Mesenteric fat pad (tissue), 1 donor: ENCODE data around the gene PACRG. TPM values are rescaled to one million over a fixed set of nuclear protein-coding genes. Genes with fewer than 3 reads are reported as not detected.

Experiments used
- DNase-seq: peaks from one replicate; pipeline ENCODE4 v3.0.0-alpha.2; 2020; ENCODE audit warnings: low spot score
- total RNA-seq: library from RNA; stranded (reverse); fragmentation: NEBNext Ultra II Directional; extraction: Animal tissue kit (Norgen Biotek cat#: 25700); gene quantifications from one replicate; pipeline ENCODE4 v1.2.1, GENCODE V29; 2021
- donor health status: DM: yes; HTN: yes; CAD: no.

Gene PACRG
- total RNA-seq, 1 donor from 2014 or later: not detected

- DNase-seq: no peak
Measured at GRCh38 chr6:162773996-162774395, 46.2 kb downstream of the PACRG start.

- DNase-seq: no peak
Measured at GRCh38 chr6:162777091-162777490, 49.3 kb downstream of the PACRG start.

GRCh38 chr6:162778603-162779002 lies 50.8 kb downstream of the PACRG start:
- DNase-seq: no peak

GRCh38 chr6:162785632-162786242 lies 58.0 kb downstream of the PACRG start:
- DNase-seq: no peak

GRCh38 chr6:162798546-162799266 lies 70.9 kb downstream of the PACRG start:
- no peak for DNase-seq

GRCh38 chr6:162814426-162814973 lies 86.7 kb downstream of the PACRG start:
- DNase-seq: no peak

GRCh38 chr6:162817196-162817595 lies 89.4 kb downstream of the PACRG start:
- no peak for DNase-seq

GRCh38 chr6:162819284-162819683 lies 91.5 kb downstream of the PACRG start:
- DNase-seq: no peak

- no peak for DNase-seq
Measured at GRCh38 chr6:162821102-162821501, 93.3 kb downstream of the PACRG start.

- DNase-seq: no peak
Measured at GRCh38 chr6:162825597-162825996, 97.8 kb downstream of the PACRG start.

- DNase-seq: no peak
Measured at GRCh38 chr6:162829013-162829742, 101.4 kb downstream of the PACRG start.

- DNase-seq: no peak
Measured at GRCh38 chr6:162833776-162834175, 106.0 kb downstream of the PACRG start.

- DNase-seq: no peak
Measured at GRCh38 chr6:162845972-162846371, 118.2 kb downstream of the PACRG start.

- DNase-seq: no peak
Measured at GRCh38 chr6:162846723-162847122, 118.9 kb downstream of the PACRG start.

GRCh38 chr6:162849269-162849668 lies 121.5 kb downstream of the PACRG start:
- no peak for DNase-seq

- DNase-seq: no peak
Measured at GRCh38 chr6:162852192-162852591, 124.4 kb downstream of the PACRG start.

- DNase-seq: no peak
Measured at GRCh38 chr6:162852840-162853577, 125.2 kb downstream of the PACRG start.

GRCh38 chr6:162854228-162854627 lies 126.5 kb downstream of the PACRG start:
- no peak for DNase-seq

GRCh38 chr6:162854734-162855191 lies 127.0 kb downstream of the PACRG start:
- no peak for DNase-seq

GRCh38 chr6:162856885-162857284 lies 129.1 kb downstream of the PACRG start:
- no peak for DNase-seq

- no peak for DNase-seq
Measured at GRCh38 chr6:162857326-162857725, 129.6 kb downstream of the PACRG start.
